GM23338 (cell line): ENCODE results near the gene C11orf71. TPM values are rescaled to one million over a fixed set of nuclear protein-coding genes. Genes with fewer than 3 reads are reported as not detected.

ENCODE experiments used
- ATAC-seq: fragments of 200-7000 bp; cut with Tn5 transposase; 3 replicates; pipeline ENCODE4 v1.9.1; 2020
- DNase-seq: peaks from one replicate; pipeline ENCODE4 v3.0.0-alpha.2; 2015; ENCODE audit warnings: low spot score
- H2AFZ ChIP-seq: fragments of 200-600 bp; sonication (generic); 2 replicates; pipeline ENCODE4 v1.8.0; 2016; ENCODE audit warnings: antibody characterized with exemption, mild to moderate bottlenecking, moderate library complexity
- H3F3A ChIP-seq: fragments of 200-600 bp; sonication (generic); replicated peaks from 2 replicates; pipeline ENCODE4 v1.8.0; 2017; ENCODE audit warnings: antibody characterized with exemption, mixed run types, low read depth
- H3K27ac ChIP-seq: fragments of 200-600 bp; sonication (generic); 2 replicates; pipeline ENCODE4 v1.6.1; 2016; ENCODE audit warnings: low read depth
- H3K27me3 ChIP-seq: fragments of 200-600 bp; sonication (generic); 2 replicates; pipeline ENCODE4 v1.8.0; 2016; ENCODE audit warnings: mild to moderate bottlenecking, mixed run types, moderate library complexity; ENCODE audit not compliant: insufficient read depth
- H3K36me3 ChIP-seq: fragments of 200-600 bp; sonication (generic); 2 replicates; pipeline ENCODE4 v1.8.0; 2016; ENCODE audit warnings: mild to moderate bottlenecking; ENCODE audit not compliant: insufficient read depth
- H3K4me1 ChIP-seq: fragments of 200-600 bp; sonication (generic); 2 replicates; pipeline ENCODE4 v1.8.0; 2016; ENCODE audit warnings: mild to moderate bottlenecking, moderate library complexity; ENCODE audit not compliant: insufficient read depth
- H3K4me2 ChIP-seq: fragments of 200-600 bp; sonication (generic); 2 replicates; pipeline ENCODE4 v1.7.1; 2017; ENCODE audit warnings: mixed run types
- H3K4me3 ChIP-seq: fragments of 200-600 bp; sonication (generic); 2 replicates; pipeline ENCODE4 v1.6.1; 2016; ENCODE audit warnings: mixed run types
- H3K79me2 ChIP-seq: fragments of 200-600 bp; sonication (generic); replicated peaks from 2 replicates; pipeline ENCODE4 v1.8.0; 2017; ENCODE audit warnings: mild to moderate bottlenecking; ENCODE audit not compliant: insufficient read depth
- H3K9me2 ChIP-seq: fragments of 200-600 bp; sonication (generic); 2 replicates; pipeline ENCODE4 v1.8.0; 2017; ENCODE audit not compliant: insufficient read depth
- H4K20me1 ChIP-seq: fragments of 200-600 bp; sonication (generic); replicated peaks from 2 replicates; pipeline ENCODE4 v1.8.0; 2017; ENCODE audit warnings: mild to moderate bottlenecking; ENCODE audit not compliant: insufficient read depth
- H3K27ac Mint-ChIP-seq: 2 replicates; pipeline ENCODE4 v1.8.0; 2020; ENCODE audit warnings: inconsistent platforms, mild to moderate bottlenecking, moderate library complexity, mixed read lengths
- H3K27me3 Mint-ChIP-seq: 3 replicates; pipeline ENCODE4 v1.8.0; 2022; ENCODE audit warnings: low read depth, mild to moderate bottlenecking, moderate library complexity, mixed read lengths, inconsistent platforms; ENCODE audit not compliant: insufficient read depth, poor library complexity
- H3K36me3 Mint-ChIP-seq: 3 replicates; pipeline ENCODE4 v1.8.0; 2021; ENCODE audit warnings: low read depth, mild to moderate bottlenecking, inconsistent platforms, moderate library complexity, mixed read lengths
- H3K4me1 Mint-ChIP-seq: 3 replicates; pipeline ENCODE4 v1.8.0; 2020; ENCODE audit warnings: mild to moderate bottlenecking, inconsistent platforms, mixed read lengths
- H3K4me3 Mint-ChIP-seq: 3 replicates; pipeline ENCODE4 v1.8.0; 2021; ENCODE audit warnings: moderate library complexity, mild to moderate bottlenecking, inconsistent platforms, mixed read lengths
- H3K9me3 Mint-ChIP-seq: 3 replicates; pipeline ENCODE4 v1.8.0; 2020; ENCODE audit warnings: moderate library complexity, mild to moderate bottlenecking, inconsistent platforms, mixed read lengths
- CREB1 ChIP-seq: fragments of 250-450 bp; sonication (Bioruptor Pico); IDR thresholded peaks from 2 replicates; pipeline ENCODE4 v1.5.0; 2020; ENCODE audit warnings: low read depth, mild to moderate bottlenecking, moderate library complexity
- CTCF ChIP-seq, 2 experiments: fragments of 200-600 bp in 1 of 2; sonication (generic) in 1 of 2; conservative IDR thresholded peaks; 2 replicates each; pipeline versions ENCODE4 v1.5.1 to v1.6.1; 2016 to 2017; ENCODE audit warnings: antibody characterized with exemption in 2 of 2, low read depth in 2 of 2, mild to moderate bottlenecking in 2 of 2, moderate library complexity in 1 of 2
- EZH2 ChIP-seq: fragments of 200-600 bp; sonication (generic); IDR thresholded peaks from one replicate; pipeline ENCODE4 v1.8.0; 2017; ENCODE audit warnings: antibody characterized with exemption, mild to moderate bottlenecking, low read depth; ENCODE audit not compliant: unreplicated experiment
- JUNB ChIP-seq: IDR thresholded peaks from one replicate; pipeline ENCODE4 v1.6.1; 2016; ENCODE audit warnings: antibody characterized with exemption; ENCODE audit not compliant: unreplicated experiment
- NANOG ChIP-seq: IDR thresholded peaks from 2 replicates; pipeline ENCODE4 v1.6.1; 2016; ENCODE audit warnings: antibody characterized with exemption, borderline replicate concordance
- POLR2AphosphoS5 ChIP-seq: IDR thresholded peaks from 2 replicates; pipeline ENCODE4 v1.6.1; 2016; ENCODE audit warnings: antibody characterized with exemption, low read depth
- REST ChIP-seq: IDR thresholded peaks from one replicate; pipeline ENCODE4 v1.6.1; 2018; ENCODE audit warnings: antibody characterized with exemption; ENCODE audit not compliant: unreplicated experiment
- STAT1 ChIP-seq: IDR thresholded peaks from one replicate; pipeline ENCODE4 v1.6.1; 2016; ENCODE audit warnings: antibody characterized with exemption; ENCODE audit not compliant: unreplicated experiment
- ZNF114 ChIP-seq: fragments of 250-450 bp; sonication (Bioruptor Pico); IDR thresholded peaks from 2 replicates; pipeline ENCODE4 v1.5.0; 2020; ENCODE audit warnings: mild to moderate bottlenecking, moderate library complexity
- ZNF331 ChIP-seq: fragments of 250-450 bp; sonication (Bioruptor Pico); IDR thresholded peaks from 2 replicates; pipeline ENCODE4 v1.5.0; 2020; ENCODE audit warnings: low read depth, mild to moderate bottlenecking, moderate library complexity
- ZNF462 ChIP-seq: fragments of 250-450 bp; sonication (Bioruptor Pico); IDR thresholded peaks from 2 replicates; pipeline ENCODE4 v1.5.0; 2020; ENCODE audit warnings: mild to moderate bottlenecking, moderate library complexity
- polyA plus RNA-seq: library from polyadenylated mRNA; unstranded; fragments of >200 nt; fragmentation: Nextera tagmentation; extraction: Ambion mirVana; gene quantifications from 2 replicates; pipeline ENCODE4 v1.2.1, GENCODE V29; 2016
- total RNA-seq: library from RNA; depleted of rRNA; stranded (reverse); fragments of >200 nt; shearing (Covaris generic); gene quantifications from 2 replicates; pipeline ENCODE4 v1.2.3, GENCODE V29; 2014

The C11orf71 gene
- total and polyA plus RNA-seq, 2 experiments from 2014 or later: 5.8 to 8.7 TPM

- DNase-seq: no peak
- no peak for TF ChIP-seq JUNB
- no peak overlapping the region for H3K27ac Mint-ChIP-seq
- Histone ChIP-seq H3K4me2 (no peak overlapping the region), H3K36me3 (peaks cover 6% of the 10 kb centered on the region; the same call in 1 of the 2 replicates), H3F3A (no peaks in the 10 kb centered on the region), H4K20me1 (peaks cover 5% of the 10 kb centered on the region; the same call in 1 of the 2 replicates), H3K4me1 (0 out of 2 replicates have a peak, but pooled peaks cover 8% of the 10 kb centered on the region), H3K27me3 (no peaks in the 10 kb centered on the region), H3K4me3 (no peak overlapping the region), H3K27ac (peak overlapping the region; percentile 9; the same call in 1 of the 2 replicates), H3K79me2 (peaks cover 91% of the 10 kb centered on the region), H3K9me2 (no peaks in the 10 kb centered on the region), H2AFZ (no peak overlapping the region)
- H3K36me3 Mint-ChIP-seq: peaks cover 74% of the 10 kb centered on the region
- no peaks in the 10 kb centered on the region for H3K9me3 Mint-ChIP-seq
- peaks cover 11% of the 10 kb centered on the region for H3K4me1 Mint-ChIP-seq
- no peak for ATAC-seq
- no peak overlapping the region for H3K4me3 Mint-ChIP-seq
- H3K27me3 Mint-ChIP-seq: no peaks in the 10 kb centered on the region
These were observed 47.6 kb upstream of the C11orf71 start for GRCh38 chr11:114447892-114448291.

GRCh38 chr11:114447444-114447843 lies 47.1 kb upstream of the C11orf71 start:
- Mint-ChIP-seq H3K36me3 (peaks cover 70% of the 10 kb centered on the region), H3K27ac (no peak overlapping the region), H3K9me3 (no peaks in the 10 kb centered on the region), H3K4me1 (peaks cover 12% of the 10 kb centered on the region), H3K4me3 (no peak overlapping the region), H3K27me3 (no peaks in the 10 kb centered on the region)
- Histone ChIP-seq H3K79me2 (peaks cover 95% of the 10 kb centered on the region), H4K20me1 (peaks cover 5% of the 10 kb centered on the region; the same call in 1 of the 2 replicates), H3K27ac (peak overlapping the region; percentile 9; the same call in 1 of the 2 replicates), H3K4me3 (no peak overlapping the region), H3K4me1 (0 out of 2 replicates have a peak, but pooled peaks cover 8% of the 10 kb centered on the region), H3K27me3 (no peaks in the 10 kb centered on the region), H3K36me3 (peaks cover 6% of the 10 kb centered on the region; the same call in 1 of the 2 replicates), H3F3A (no peaks in the 10 kb centered on the region), H3K4me2 (no peak overlapping the region), H3K9me2 (no peaks in the 10 kb centered on the region), H2AFZ (no peak overlapping the region)
- ATAC-seq (no peak), DNase-seq (no peak)
- TF ChIP-seq CREB1 (CRISPR knock-in tag): no peak
- no peak for TF ChIP-seq JUNB
- TF ChIP-seq ZNF462: no peak
- TF ChIP-seq ZNF114 (CRISPR knock-in tag): no peak
- no peak for TF ChIP-seq CTCF (conservative IDR thresholded peaks at IDR 0.05; ENCODE audit: low read depth in 2 of 2)
- TF ChIP-seq ZNF331 (CRISPR knock-in tag): no peak
- no peak for TF ChIP-seq NANOG
- no peak for TF ChIP-seq EZH2
- no peak for TF ChIP-seq POLR2AphosphoS5
- no peak for TF ChIP-seq REST
- no peak for TF ChIP-seq STAT1
